Adipose tissue (tissue), 3 donors: Measurements from ENCODE around the gene IGIP. TPM values are rescaled to one million over a fixed set of nuclear protein-coding genes. Genes with fewer than 3 reads are reported as not detected.

Experiments
- H3K27ac ChIP-seq: one replicate; pipeline ENCODE4 v1.5.1; 2013; ENCODE audit warnings: low read depth, low read length
- WGBS, 3 donors: extraction: QIAGEN DNeasy Blood & Tissue Kit; methylation state at CpG; one replicate each; pipeline ENCODE4 v1.1.7; 2013; 5-methylcytosine and 5-hydroxymethylcytosine counted together
- polyA plus RNA-seq, 3 donors: library from polyadenylated mRNA; stranded (reverse); fragments of 200-250 nt; gene quantifications; one replicate each; pipeline ENCODE4 v1.2.3, GENCODE V29; 2013
- donor health status: healthy with polysubstance abuse.
- donor health status: Bipolar disorder and iron deficiency.
- donor health status: healthy.

The IGIP gene
- polyA plus RNA-seq, 3 donors, result 3.3 to 17.4 (median 3.6) TPM

DNA sequence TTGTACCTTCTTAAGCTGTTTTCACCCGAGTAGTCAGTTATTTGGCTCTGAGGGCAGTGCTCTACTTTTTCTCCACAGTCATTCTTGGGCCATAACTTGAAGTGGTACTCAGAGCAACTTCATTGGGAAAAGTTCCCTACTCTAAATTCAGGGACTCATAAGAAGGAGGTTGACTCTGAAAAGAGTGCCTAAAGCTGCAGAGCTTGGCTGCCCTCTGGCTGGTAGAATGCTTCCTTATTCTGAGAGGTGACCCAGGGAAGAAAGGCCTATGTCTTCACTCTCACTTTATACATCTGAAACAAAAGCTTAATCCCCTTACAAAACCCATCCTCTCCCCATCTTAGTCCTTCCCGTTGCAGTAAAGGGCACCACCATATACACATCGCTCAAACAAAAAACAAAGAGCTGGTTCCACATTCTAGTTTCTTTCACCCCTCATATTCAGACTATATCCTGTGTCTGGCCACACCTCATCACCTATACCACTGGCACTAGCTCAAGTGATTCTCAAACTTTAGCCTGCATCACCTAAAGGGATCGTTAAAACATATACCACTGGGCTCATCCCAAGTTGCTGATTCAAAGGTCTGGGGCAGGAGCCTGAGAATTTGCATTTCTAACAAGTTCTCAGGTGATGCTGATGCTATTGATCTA is 7.9 kb downstream of the IGIP start:
- H3K27ac ChIP-seq, result no peak overlapping the region
- WGBS, 3 donors, result 89 to 94% (median 91%) methylated on average over 4 of the region's 4 CpGs

DNA sequence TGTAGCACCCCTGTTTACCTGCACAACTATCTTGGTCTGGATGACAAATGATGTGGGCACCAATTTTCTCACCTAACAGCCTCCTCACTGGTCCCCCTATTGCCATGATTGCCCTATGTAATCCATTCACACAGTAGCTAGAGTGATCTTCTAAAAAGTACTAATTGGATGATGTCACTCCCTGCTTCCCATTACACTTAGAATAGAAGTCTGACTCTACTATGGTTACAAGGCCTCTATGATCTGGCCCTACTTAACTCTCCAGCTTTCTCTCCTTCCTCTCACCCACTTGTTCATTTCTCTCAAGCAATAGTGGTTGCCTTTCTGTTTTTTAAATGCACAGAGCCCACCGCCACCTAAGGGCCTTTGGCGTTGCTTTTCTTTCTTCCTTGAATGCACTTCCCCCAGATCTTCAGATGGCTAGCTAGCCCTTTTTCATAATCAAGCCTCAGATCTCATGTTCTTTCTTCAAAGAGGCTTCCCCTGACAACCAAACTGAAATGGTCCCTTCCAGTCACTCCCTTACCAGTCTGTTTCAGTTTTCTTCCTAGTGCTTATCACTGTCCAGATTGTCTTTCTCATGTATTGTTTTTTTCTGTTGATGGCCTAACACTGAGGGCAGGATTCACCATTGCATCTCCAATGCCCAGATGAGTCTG is 8.7 kb downstream of the IGIP start:
- WGBS, 3 donors, result 88 to 91% (median 88%) methylated on average over 2 of the region's 2 CpGs

GRCh38 chr5:140135127-140135526 is 9.4 kb downstream of the IGIP start:
- H3K27ac ChIP-seq, result no peak overlapping the region

More for the DNA sequence above, 8.7 kb downstream of the IGIP start:
- no peak overlapping the region for H3K27ac ChIP-seq

DNA sequence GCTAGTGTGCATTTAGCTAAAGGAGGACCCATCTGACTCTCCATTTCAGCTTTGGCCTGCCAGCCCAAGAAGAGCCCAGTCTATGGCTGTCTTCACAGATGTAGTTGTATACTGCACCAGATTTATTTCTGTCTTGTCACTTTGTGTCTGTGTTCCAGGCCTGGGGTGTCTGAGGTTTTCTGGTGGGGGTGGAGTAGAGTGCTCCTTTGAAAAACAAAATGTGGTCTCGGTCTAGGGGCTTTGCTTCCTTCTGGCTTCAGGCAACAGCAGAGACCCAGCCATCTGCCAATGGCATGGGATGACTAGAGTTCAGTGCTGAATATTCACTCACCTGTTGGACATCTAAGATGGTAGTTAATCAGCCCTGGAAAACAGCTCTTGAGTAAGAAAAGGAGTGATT is 10.9 kb downstream of the IGIP start:
- WGBS, 3 donors, result 91 to 100% (median 96%) methylated on average over 1 of the region's 1 CpG
- H3K27ac ChIP-seq, result no peak overlapping the region

- 81 to 88% (median 82%) methylated on average over 3 of the region's 3 CpGs for WGBS, 3 donors
- no peak overlapping the region for H3K27ac ChIP-seq
Observed at GRCh38 chr5:140140435-140140834, 14.7 kb downstream of the IGIP start.

DNA sequence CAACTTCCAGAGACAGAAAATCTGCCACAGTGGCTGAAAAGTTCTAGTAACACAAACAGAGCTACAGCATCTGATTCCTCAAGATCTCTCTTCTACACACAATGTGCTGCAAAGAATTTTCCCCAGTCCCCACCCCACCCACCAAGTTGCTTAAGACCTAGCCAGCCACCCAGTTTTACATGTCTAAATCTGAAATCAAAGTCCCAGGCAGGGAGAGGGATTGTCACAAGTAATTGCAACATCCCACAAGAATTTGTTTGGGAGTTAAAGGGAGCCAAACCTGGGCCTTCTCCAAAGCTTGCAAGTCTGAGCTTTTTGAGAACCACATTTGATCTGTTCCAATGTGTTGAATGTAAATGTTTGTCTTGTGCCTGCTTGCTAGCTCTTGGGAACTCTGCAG is 15.5 kb downstream of the IGIP start:
- no peak overlapping the region for H3K27ac ChIP-seq

DNA sequence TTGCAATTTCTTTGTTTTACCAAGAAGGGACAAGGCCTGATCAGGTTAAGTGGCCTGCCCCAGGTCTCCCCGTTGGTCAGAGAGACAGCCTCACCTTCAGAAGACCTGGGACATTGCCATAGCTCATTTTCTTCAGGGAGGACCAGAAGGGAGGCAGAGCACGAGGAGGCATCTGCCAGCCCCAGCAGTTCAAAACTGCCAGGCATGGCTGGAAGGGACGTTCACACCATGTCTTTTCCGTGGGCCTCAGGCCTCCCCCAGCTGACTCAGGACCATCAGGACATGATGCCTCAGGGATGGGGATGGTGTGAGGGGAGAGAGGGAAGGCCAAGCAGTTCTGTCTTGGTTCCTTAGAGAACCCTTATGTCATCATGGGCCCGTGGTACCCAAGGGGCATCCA is 16.5 kb downstream of the IGIP start:
- 80 to 90% (median 86%) methylated on average over 5 of the region's 5 CpGs for WGBS, 3 donors

GRCh38 chr5:140142856-140143255 is 17.1 kb downstream of the IGIP start:
- H3K27ac ChIP-seq, result no peak overlapping the region
- WGBS, 3 donors, result 74 to 89% (median 88%) methylated on average over 7 of the region's 7 CpGs

More for the DNA sequence above, 16.5 kb downstream of the IGIP start:
- H3K27ac ChIP-seq, result no peak overlapping the region

DNA sequence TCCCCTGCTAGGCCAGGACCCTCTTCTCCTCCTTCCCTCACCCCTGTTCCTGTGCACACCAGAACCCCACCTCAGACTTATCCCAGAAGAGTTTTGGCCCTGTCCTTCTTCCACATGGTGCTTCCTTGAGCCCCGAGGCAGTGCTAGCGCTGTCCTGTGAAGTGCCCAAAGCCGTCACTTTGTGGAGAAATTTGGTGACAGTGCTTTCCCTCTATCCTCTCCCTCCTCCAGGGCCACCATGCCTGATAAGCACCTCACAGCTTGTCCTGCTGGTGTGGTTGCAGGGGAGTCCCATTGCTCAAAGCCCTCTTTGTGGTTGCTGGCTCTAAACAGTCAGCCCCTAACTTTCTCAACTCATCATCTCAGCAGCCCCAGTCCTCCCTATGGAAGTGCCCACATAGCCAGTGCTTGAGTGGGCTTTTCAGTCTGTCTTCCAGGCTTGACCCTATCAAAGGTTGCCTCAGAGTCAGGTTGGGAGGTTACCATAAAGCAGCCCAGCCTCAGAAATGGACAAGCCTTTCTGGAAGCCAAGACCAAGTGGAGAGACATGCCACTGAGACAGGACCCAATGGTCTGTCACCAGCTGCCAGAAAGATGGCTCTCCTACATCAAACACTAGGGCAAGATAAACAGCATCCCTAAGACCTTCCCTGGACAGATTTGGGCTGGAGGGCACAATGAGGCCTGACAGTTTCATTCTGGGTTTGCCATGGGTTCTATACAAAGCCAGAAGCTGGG is 18.0 kb downstream of the IGIP start:
- 91 to 100% (median 97%) methylated on average over 3 of the region's 3 CpGs for WGBS, 3 donors
- H3K27ac ChIP-seq, result no peak overlapping the region

- WGBS, 3 donors, result 70 to 85% (median 82%) methylated on average over 3 of the region's 3 CpGs
Observed at GRCh38 chr5:140145256-140145655, 19.5 kb downstream of the IGIP start.

GRCh38 chr5:140145818-140146522 is 20.2 kb downstream of the IGIP start:
- no peak overlapping the region for H3K27ac ChIP-seq
- 9 to 12% (median 11%) methylated on average over 58 to 64 of the region's 64 CpGs for WGBS, 3 donors

More at GRCh38 chr5:140145256-140145655, 19.5 kb downstream of the IGIP start:
- no peak overlapping the region for H3K27ac ChIP-seq

GRCh38 chr5:140146523-140146842 is 20.7 kb downstream of the IGIP start:
- no peak overlapping the region for H3K27ac ChIP-seq
- 53 to 68% (median 63%) methylated on average over 14 of the region's 14 CpGs for WGBS, 3 donors

- 82 to 94% (median 91%) methylated on average over 1 of the region's 1 CpG for WGBS, 3 donors
- no peak overlapping the region for H3K27ac ChIP-seq
Observed at GRCh38 chr5:140147460-140147859, 21.7 kb downstream of the IGIP start.

- 41 to 48% (median 44%) methylated on average over 6 of the region's 6 CpGs for WGBS, 3 donors
- no peak overlapping the region for H3K27ac ChIP-seq
Observed at GRCh38 chr5:140148508-140148907, 22.8 kb downstream of the IGIP start.

DNA sequence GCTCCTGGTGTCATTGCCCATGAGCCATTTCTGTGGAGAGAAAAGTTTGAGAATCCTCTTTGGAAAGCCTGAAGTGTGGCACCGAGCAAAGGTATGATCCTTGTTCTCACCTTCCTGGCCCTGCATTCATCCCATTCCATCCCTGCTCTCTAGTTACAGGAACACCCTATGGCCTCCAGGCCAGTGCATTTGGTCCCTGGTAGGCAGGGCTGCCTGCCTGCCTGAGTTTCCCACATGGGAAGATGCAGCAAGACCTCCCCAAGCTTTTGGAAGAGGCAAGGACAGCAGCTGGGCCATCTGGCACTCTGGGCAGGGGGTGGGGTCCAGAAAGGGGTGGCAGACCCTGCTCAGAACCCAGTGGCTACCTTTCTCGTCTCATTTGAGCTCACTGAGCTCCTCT is 24.5 kb downstream of the IGIP start:
- WGBS, 3 donors, result 86 to 91% (median 90%) methylated on average over 2 of the region's 2 CpGs

GRCh38 chr5:140151144-140152021 is 25.6 kb downstream of the IGIP start:
- no peak overlapping the region for H3K27ac ChIP-seq
- WGBS, 3 donors, result 71 to 88% (median 86%) methylated on average over 7 of the region's 7 CpGs

More for the DNA sequence above, 24.5 kb downstream of the IGIP start:
- H3K27ac ChIP-seq, result no peak overlapping the region

DNA sequence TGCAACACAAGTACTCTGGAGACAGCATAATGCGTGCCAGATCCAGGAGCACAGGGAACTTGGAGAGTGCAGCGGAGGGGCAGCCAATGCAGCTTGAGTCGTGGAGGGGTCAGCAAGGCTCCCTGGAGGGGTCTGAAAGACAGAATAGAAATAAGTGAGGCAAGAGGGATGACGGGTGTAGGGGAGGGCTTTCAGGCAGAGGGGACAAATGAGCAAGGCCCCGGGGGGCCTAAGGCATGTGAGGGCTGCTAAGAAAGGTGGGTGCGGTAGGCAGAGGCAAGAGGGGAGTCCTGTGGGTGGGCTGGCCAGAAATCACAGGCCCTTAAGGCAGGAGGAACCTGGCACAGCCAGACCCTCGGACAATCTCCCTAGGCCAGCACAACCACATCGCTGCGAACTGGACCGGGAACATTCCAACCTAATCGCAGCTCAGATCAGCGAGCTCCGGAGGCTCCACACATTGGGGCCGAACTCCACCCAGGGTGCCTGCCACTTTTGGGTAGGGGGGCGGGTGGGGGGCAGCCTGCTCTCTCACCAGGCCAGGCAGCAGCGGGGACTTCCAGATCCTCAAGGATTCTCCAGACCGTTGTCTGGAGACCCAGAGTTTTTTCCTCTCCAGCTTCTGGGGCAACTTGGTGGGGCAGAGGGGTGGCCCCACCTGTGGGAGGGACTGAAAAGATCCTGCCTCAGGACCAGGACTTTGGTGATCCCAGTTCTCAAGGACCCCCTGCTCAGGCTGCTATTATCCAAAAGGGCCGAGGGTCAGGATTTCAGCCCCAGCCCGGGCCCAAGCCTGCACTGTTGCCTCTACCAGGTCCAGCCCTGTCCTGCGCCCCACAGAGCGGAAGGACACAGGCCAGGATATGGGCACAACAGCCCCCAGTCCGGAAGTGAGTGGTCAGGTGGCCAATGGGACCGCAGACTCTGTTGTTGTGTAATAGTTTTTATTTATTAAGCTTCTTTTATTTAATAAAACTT is 26.6 kb downstream of the IGIP start:
- WGBS, 3 donors, result 75 to 78% (median 77%) methylated on average over 23 of the region's 23 CpGs
- no peak overlapping the region for H3K27ac ChIP-seq
